Measurements from ENCODE around the gene PLCL1.

DNA sequence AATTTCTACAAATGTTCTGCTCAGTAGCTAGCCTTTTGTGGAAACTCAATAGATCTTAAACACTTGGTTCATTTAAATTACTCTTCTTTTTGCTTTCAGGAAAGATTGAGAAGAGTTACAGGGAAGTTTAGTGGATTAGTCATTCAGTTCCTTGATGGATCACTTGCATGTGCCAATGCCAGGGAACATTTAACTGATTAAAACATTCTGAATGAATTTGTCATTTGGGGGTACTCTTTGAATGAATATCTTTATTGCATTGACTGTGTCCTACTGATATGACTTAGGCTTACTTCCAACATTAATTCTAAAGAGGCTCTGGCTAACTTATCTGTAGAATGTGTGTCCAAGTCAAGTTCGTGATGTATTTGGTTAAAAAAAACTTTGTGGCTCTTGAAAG, 199.8 kb downstream of the PLCL1 start:
- TF ChIP-seq EZH2 (IDR thresholded peaks at IDR 0.05) = no peak
- no peak for TF ChIP-seq POLR2AphosphoS5 (IDR thresholded peaks at IDR 0.05; ENCODE audit: borderline replicate concordance, low read depth, low read length)
- TF ChIP-seq FOXP2 (optimal IDR thresholded peaks at IDR 0.05; ENCODE audit: control extremely low read depth, extremely low read length, insufficient read depth) = no peak

All from SK-N-MC (cell line).